Naive B cell (primary cell): ENCODE measurements around the gene ZNF768. TPM values are rescaled to one million over a fixed set of nuclear protein-coding genes. Genes with fewer than 3 reads are reported as not detected.

ENCODE experiments used
- ATAC-seq, 2 donors: fragments of 150-1000 bp; cut with Tn5 transposase; 2 replicates each; pipeline ENCODE4 v1.10.0; 2021; ENCODE audit warnings: low read depth in 2 of 2, mild to moderate bottlenecking in 2 of 2, moderate library complexity in 2 of 2
- DNase-seq: peaks from one replicate; pipeline ENCODE4 v3.0.0; 2022
- H3K27ac Mint-ChIP-seq, 6 donors: one replicate each; pipeline ENCODE4 v1.8.0; 2020 to 2022; ENCODE audit warnings: mild to moderate bottlenecking in 6 of 6, mixed read lengths in 6 of 6, moderate library complexity in 5 of 6, inconsistent platforms in 2 of 6
- H3K27me3 Mint-ChIP-seq, 3 donors: one replicate each; pipeline ENCODE4 v1.8.0; 2021 to 2022; ENCODE audit warnings: mixed read lengths in 3 of 3, mild to moderate bottlenecking in 1 of 3
- H3K36me3 Mint-ChIP-seq, 2 donors: one replicate each; pipeline ENCODE4 v1.8.0; 2020 to 2022; ENCODE audit warnings: mixed read lengths in 2 of 2, inconsistent platforms in 1 of 2, mild to moderate bottlenecking in 1 of 2
- H3K4me1 Mint-ChIP-seq, 3 donors: one replicate each; pipeline ENCODE4 v1.8.0; 2020 to 2022; ENCODE audit warnings: mixed read lengths in 3 of 3, inconsistent platforms in 1 of 3, mild to moderate bottlenecking in 1 of 3, moderate library complexity in 1 of 3
- H3K4me3 Mint-ChIP-seq, 8 donors: one replicate each; pipeline ENCODE4 v1.8.0; 2020 to 2022; ENCODE audit warnings: mild to moderate bottlenecking in 8 of 8, mixed read lengths in 8 of 8, moderate library complexity in 8 of 8, inconsistent platforms in 2 of 8
- H3K9me3 Mint-ChIP-seq, 7 donors: one replicate each; pipeline ENCODE4 v1.8.0; 2020 to 2022; ENCODE audit warnings: mixed read lengths in 7 of 7, mild to moderate bottlenecking in 5 of 7, inconsistent platforms in 2 of 7, moderate library complexity in 1 of 7
- polyA plus RNA-seq, 6 donors: library from polyadenylated mRNA; unstranded; fragments of 300-500 nt; fragmentation: Illumina TruSeq; gene quantifications; one replicate each; pipeline ENCODE4 v1.2.3, GENCODE V29; 2021; ENCODE audit warnings: low read depth in 6 of 6

The ZNF768 gene
- polyA plus RNA-seq, 6 donors from 2014 or later = 0.40 to 10.1 (median 6.3) TPM

GRCh38 chr16:30562021-30562420 lies 35.7 kb upstream of the ZNF768 start:
- H3K4me3 Mint-ChIP-seq = peak overlapping the region; percentile 85 to 95 (median 92)
- ATAC-seq (no peak), DNase-seq (no peak)
- peaks cover 0 to 2% (median 0%) of the 10 kb centered on the region in 7 donors for H3K9me3 Mint-ChIP-seq
- peak overlapping the region in 5 of 6 donors; percentile 87 to 97 (median 95) for H3K27ac Mint-ChIP-seq
- H3K4me1 Mint-ChIP-seq = peaks cover 23 to 42% (median 36%) of the 10 kb centered on the region in 3 donors
- peaks cover 0 to 7% (median 0%) of the 10 kb centered on the region in 3 donors for H3K27me3 Mint-ChIP-seq
- H3K36me3 Mint-ChIP-seq = no peaks in the 10 kb centered on the region

GRCh38 chr16:30561089-30561816 lies 34.9 kb upstream of the ZNF768 start:
- peaks cover 25 to 40% (median 37%) of the 10 kb centered on the region in 3 donors for H3K4me1 Mint-ChIP-seq
- DNase-seq = peak; percentile 43
- H3K27me3 Mint-ChIP-seq = peaks cover 0 to 7% (median 0%) of the 10 kb centered on the region in 3 donors
- ATAC-seq = no peak
- no peaks in the 10 kb centered on the region for H3K36me3 Mint-ChIP-seq
- peak overlapping the region; percentile 85 to 95 (median 92) for H3K4me3 Mint-ChIP-seq
- H3K9me3 Mint-ChIP-seq = peaks cover 0 to 2% (median 0%) of the 10 kb centered on the region in 7 donors
- H3K27ac Mint-ChIP-seq = peak overlapping the region; percentile 78 to 97 (median 94)

GRCh38 chr16:30559690-30560089 lies 33.3 kb upstream of the ZNF768 start:
- no peak for ATAC-seq
- Mint-ChIP-seq H3K27ac (peak overlapping the region in 2 of 6 donors; percentile 71 to 90), H3K36me3 (no peaks in the 10 kb centered on the region), H3K4me3 (peak overlapping the region; percentile 18 to 88 (median 81)), H3K27me3 (peaks cover 0 to 7% (median 0%) of the 10 kb centered on the region in 3 donors), H3K9me3 (peaks cover 0 to 2% (median 0%) of the 10 kb centered on the region in 7 donors), H3K4me1 (peaks cover 28 to 44% (median 38%) of the 10 kb centered on the region in 3 donors)
- DNase-seq = no peak

GRCh38 chr16:30558789-30559377 lies 32.5 kb upstream of the ZNF768 start:
- ATAC-seq = no peak
- H3K27me3 Mint-ChIP-seq = peaks cover 0 to 7% (median 0%) of the 10 kb centered on the region in 3 donors
- peaks cover 0 to 2% (median 0%) of the 10 kb centered on the region in 7 donors for H3K9me3 Mint-ChIP-seq
- H3K27ac Mint-ChIP-seq = peak overlapping the region; percentile 88 to 96 (median 92)
- no peaks in the 10 kb centered on the region for H3K36me3 Mint-ChIP-seq
- DNase-seq = no peak
- H3K4me1 Mint-ChIP-seq = peaks cover 28 to 51% (median 44%) of the 10 kb centered on the region in 3 donors
- H3K4me3 Mint-ChIP-seq = peak overlapping the region; percentile 84 to 93 (median 88)

GRCh38 chr16:30557957-30558788 lies 31.8 kb upstream of the ZNF768 start, which contains the start of gene ZNF764:
Gene ZNF764 (minus strand): TSS chr16:30558374. CDS start chr16:30558182, 192 bp downstream.
- no peaks in the 10 kb centered on the region for H3K36me3 Mint-ChIP-seq
- DNase-seq (peak; percentile 92), ATAC-seq (peak; percentile 86 to 90)
- H3K27ac Mint-ChIP-seq = peak within 1 kb of the TSS; percentile 88 to 96 (median 92)
- peaks cover 0 to 2% (median 0%) of the 10 kb centered on the region in 7 donors for H3K9me3 Mint-ChIP-seq
- H3K27me3 Mint-ChIP-seq = peaks cover 0 to 7% (median 0%) of the 10 kb centered on the region in 3 donors
- peak within 1 kb of the TSS; percentile 84 to 93 (median 88) for H3K4me3 Mint-ChIP-seq
- peaks cover 28 to 58% (median 52%) of the 10 kb centered on the region in 3 donors for H3K4me1 Mint-ChIP-seq

GRCh38 chr16:30557707-30557956 lies 31.3 kb upstream of the ZNF768 start:
- DNase-seq (no peak), ATAC-seq (no peak)
- Mint-ChIP-seq H3K27ac (peak overlapping the region; percentile 38 to 96 (median 83)), H3K4me1 (peaks cover 29 to 63% (median 52%) of the 10 kb centered on the region in 3 donors), H3K27me3 (peaks cover 0 to 7% (median 0%) of the 10 kb centered on the region in 3 donors), H3K4me3 (peak overlapping the region; percentile 84 to 93 (median 88)), H3K9me3 (peaks cover 0 to 2% (median 0%) of the 10 kb centered on the region in 7 donors), H3K36me3 (no peaks in the 10 kb centered on the region)

GRCh38 chr16:30556125-30556473 lies 29.7 kb upstream of the ZNF768 start:
- Mint-ChIP-seq H3K9me3 (peaks cover 0 to 2% (median 0%) of the 10 kb centered on the region in 7 donors), H3K4me1 (peaks cover 27 to 59% (median 45%) of the 10 kb centered on the region in 3 donors), H3K27me3 (peaks cover 0 to under 1% (median 0%) of the 10 kb centered on the region in 3 donors), H3K27ac (peak overlapping the region in 3 of 6 donors; percentile 78 to 90 (median 89)), H3K36me3 (no peaks in the 10 kb centered on the region), H3K4me3 (peak overlapping the region; percentile 29 to 93 (median 72))
- no peak for ATAC-seq
- no peak for DNase-seq

GRCh38 chr16:30555315-30556124 lies 29.2 kb upstream of the ZNF768 start:
- peaks cover 25 to 55% (median 41%) of the 10 kb centered on the region in 3 donors for H3K4me1 Mint-ChIP-seq
- DNase-seq (no peak), ATAC-seq (no peak)
- H3K27me3 Mint-ChIP-seq = no peaks in the 10 kb centered on the region
- H3K4me3 Mint-ChIP-seq = peak overlapping the region in 6 of 8 donors; percentile 5 to 88 (median 70)
- H3K27ac Mint-ChIP-seq = peak overlapping the region in 1 of 6 donors; percentile 90
- no peaks in the 10 kb centered on the region for H3K36me3 Mint-ChIP-seq
- H3K9me3 Mint-ChIP-seq = peaks cover 0 to 2% (median 0%) of the 10 kb centered on the region in 7 donors

GRCh38 chr16:30554557-30555314 lies 28.4 kb upstream of the ZNF768 start:
- Mint-ChIP-seq H3K27ac (peak overlapping the region in 1 of 6 donors; percentile 34), H3K4me3 (peak overlapping the region in 2 of 8 donors; percentile 41 to 75), H3K36me3 (no peaks in the 10 kb centered on the region), H3K9me3 (peaks cover 0 to 2% (median 0%) of the 10 kb centered on the region in 7 donors), H3K27me3 (no peaks in the 10 kb centered on the region), H3K4me1 (peaks cover 25 to 55% (median 41%) of the 10 kb centered on the region in 3 donors)
- DNase-seq (no peak), ATAC-seq (no peak)

GRCh38 chr16:30553393-30553899 lies 27.1 kb upstream of the ZNF768 start:
- H3K4me1 Mint-ChIP-seq = peaks cover 13 to 45% (median 29%) of the 10 kb centered on the region in 3 donors
- DNase-seq (no peak), ATAC-seq (no peak)
- H3K9me3 Mint-ChIP-seq = no peaks in the 10 kb centered on the region
- peak overlapping the region in 2 of 8 donors; percentile 33 to 75 for H3K4me3 Mint-ChIP-seq
- H3K27me3 Mint-ChIP-seq = no peaks in the 10 kb centered on the region
- peak overlapping the region in 2 of 6 donors; percentile 26 to 63 for H3K27ac Mint-ChIP-seq
- H3K36me3 Mint-ChIP-seq = no peaks in the 10 kb centered on the region

- H3K4me3 Mint-ChIP-seq = peak overlapping the region in 2 of 8 donors; percentile 33 to 75
- H3K4me1 Mint-ChIP-seq = peaks cover 15 to 46% (median 25%) of the 10 kb centered on the region in 3 donors
- H3K27me3 Mint-ChIP-seq = no peaks in the 10 kb centered on the region
- no peak for ATAC-seq
- peak overlapping the region in 4 of 6 donors; percentile 19 to 91 (median 49) for H3K27ac Mint-ChIP-seq
- no peaks in the 10 kb centered on the region for H3K36me3 Mint-ChIP-seq
- H3K9me3 Mint-ChIP-seq = no peaks in the 10 kb centered on the region
- DNase-seq = no peak
Observed at GRCh38 chr16:30552956-30553355, 26.6 kb upstream of the ZNF768 start.
